Islet of Langerhans (tissue), 1 donor: ENCODE data around the gene NUP205.

ENCODE experiments used
- FAIRE-seq: peaks from one replicate; lab custom pipeline; 2011; peaks lifted over from hg19 to GRCh38; lab: Jason Lieb, UNC

NUP205 gene, protein sequence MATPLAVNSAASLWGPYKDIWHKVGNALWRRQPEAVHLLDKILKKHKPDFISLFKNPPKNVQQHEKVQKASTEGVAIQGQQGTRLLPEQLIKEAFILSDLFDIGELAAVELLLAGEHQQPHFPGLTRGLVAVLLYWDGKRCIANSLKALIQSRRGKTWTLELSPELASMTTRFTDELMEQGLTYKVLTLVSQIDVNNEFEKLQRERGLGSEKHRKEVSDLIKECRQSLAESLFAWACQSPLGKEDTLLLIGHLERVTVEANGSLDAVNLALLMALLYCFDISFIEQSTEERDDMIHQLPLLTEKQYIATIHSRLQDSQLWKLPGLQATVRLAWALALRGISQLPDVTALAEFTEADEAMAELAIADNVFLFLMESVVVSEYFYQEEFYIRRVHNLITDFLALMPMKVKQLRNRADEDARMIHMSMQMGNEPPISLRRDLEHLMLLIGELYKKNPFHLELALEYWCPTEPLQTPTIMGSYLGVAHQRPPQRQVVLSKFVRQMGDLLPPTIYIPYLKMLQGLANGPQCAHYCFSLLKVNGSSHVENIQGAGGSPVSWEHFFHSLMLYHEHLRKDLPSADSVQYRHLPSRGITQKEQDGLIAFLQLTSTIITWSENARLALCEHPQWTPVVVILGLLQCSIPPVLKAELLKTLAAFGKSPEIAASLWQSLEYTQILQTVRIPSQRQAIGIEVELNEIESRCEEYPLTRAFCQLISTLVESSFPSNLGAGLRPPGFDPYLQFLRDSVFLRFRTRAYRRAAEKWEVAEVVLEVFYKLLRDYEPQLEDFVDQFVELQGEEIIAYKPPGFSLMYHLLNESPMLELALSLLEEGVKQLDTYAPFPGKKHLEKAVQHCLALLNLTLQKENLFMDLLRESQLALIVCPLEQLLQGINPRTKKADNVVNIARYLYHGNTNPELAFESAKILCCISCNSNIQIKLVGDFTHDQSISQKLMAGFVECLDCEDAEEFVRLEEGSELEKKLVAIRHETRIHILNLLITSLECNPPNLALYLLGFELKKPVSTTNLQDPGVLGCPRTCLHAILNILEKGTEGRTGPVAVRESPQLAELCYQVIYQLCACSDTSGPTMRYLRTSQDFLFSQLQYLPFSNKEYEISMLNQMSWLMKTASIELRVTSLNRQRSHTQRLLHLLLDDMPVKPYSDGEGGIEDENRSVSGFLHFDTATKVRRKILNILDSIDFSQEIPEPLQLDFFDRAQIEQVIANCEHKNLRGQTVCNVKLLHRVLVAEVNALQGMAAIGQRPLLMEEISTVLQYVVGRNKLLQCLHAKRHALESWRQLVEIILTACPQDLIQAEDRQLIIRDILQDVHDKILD (N-terminal part only)

DNA sequence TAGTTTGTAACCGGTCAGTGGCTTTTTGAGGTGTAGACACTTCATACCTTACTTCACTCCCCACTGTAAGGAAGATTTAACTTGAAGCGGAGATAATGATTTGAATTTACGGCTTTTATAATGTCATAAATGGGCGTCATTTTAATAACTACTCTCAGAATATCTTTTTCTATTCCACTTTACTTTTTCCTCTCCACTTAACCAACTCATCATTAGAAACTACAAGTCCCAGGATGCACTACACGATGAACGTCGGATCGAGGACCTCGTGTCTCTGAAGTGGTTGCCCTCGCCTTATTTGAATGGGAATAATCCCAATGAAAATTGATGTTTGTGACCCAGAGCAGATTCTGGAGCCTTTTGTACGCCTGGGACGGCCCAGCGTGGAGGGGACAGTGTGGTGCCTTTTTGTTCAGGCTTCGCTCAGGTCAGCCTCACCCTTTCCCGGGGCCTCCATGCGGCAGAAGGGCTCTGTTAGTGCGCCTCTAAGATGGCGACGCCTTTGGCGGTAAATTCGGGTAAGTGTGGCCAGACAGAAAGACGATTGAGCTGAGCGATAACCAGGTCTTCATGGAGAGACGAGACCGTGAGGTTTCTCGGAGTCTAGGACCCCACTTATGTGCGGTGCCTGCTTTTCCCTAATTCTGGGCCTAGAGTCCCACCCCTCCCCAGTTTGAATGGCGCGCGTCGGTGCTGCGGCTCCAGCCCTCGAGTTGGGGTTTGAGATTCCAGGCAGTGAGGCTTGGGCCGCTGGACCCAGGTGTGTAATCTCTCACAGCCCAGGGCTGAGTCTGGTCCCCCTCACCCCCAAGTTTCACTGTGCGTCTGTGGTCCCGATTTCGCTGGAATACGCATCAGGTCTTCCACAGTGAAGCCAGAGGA is at the start of gene NUP205:
Gene NUP205 (plus strand): TSS at position 463 of the 882 bp plus-strand sequence. CDS start 28 bp downstream, at position 491.
- FAIRE-seq: peak; percentile 79

DNA sequence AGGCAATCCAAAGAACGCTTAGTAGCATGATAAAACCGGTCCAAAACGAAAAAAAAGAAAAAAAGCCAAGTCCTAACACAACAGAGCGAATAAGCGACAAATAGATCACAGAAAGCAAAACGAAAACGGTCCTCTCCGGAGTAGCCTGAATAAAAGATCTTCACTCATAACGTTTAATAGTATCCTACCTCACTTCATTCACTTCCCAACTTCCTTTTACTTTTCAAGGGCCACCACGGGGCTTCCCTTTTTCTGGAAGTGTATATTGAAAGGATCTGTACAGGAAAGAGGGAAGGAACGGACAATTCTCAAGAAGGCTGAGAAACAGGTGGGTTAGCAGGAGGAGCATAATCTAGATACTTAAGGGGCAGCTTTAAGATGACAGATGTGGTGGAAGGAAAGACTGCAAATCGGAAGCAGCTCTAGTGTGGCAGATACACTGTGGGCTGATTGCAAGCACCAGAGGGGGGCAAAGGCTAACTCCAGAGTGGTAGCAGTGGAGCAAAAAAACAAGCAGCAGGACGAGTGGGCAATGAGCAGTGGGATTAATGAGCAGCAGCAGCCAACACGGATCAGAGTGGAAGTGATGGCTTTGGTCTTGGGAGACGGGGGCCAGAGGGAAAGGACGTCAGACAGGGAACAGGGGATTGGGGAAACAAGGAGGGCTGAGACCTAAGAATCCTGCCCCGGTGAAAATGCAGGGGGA is 48.7 kb upstream of the NUP205 start:
- FAIRE-seq: no peak

DNA sequence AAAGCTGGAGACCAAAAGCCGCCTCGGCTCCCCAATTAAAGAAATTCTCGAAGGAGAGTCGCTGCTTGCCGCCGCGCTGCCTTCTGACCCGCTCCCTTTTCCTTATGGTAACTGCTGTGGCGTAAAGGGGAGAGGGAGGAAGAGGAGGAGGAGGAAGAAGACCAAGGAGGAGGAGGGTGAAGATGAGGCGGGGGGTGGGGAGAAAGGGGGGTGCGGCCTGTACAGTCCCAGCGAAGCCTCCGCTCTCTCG is 48.2 kb upstream of the NUP205 start:
- FAIRE-seq: no peak

DNA sequence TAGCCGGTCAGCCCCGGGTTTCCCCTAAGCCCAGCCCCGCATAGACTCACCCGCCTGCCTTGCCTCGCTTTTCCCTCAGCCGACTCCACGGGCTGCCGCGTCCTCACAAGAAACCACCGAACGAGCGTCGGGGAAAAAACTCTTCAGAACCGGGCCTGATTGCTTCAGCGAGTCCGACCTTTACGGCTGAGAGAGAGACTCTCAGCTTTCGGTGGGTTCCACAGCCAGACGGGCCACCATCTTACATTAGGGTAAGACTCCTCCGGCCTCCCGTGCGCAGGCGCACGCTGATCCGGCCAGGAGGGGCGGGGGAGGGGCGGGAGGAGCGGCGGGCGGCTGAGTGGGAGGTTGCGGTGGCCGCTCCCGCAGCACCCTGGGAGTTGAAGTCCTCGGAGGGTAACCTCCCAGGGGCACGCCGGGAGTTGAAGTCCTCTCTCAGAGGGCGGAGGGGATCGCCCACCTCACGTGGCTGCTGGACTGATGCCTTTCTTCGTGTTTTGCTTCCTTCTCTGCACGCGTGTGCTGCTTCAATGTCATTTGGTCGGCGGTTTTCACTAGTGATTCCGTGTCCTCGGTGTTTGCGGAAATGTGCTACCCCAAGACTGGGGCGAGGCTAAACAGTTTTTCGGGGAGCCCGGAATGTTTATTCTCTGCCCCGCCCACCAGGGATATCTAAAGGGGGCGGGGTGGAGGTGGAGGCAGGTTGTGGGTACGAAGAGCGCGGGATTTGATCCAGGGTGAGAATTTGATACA is 47.7 kb upstream of the NUP205 start, which contains the start of gene CNOT4:
Gene CNOT4 (minus strand): TSS at position 264 of the 753 bp plus-strand sequence. CDS start 71,771 bp downstream, outside the sequence.
- no peak for FAIRE-seq

DNA sequence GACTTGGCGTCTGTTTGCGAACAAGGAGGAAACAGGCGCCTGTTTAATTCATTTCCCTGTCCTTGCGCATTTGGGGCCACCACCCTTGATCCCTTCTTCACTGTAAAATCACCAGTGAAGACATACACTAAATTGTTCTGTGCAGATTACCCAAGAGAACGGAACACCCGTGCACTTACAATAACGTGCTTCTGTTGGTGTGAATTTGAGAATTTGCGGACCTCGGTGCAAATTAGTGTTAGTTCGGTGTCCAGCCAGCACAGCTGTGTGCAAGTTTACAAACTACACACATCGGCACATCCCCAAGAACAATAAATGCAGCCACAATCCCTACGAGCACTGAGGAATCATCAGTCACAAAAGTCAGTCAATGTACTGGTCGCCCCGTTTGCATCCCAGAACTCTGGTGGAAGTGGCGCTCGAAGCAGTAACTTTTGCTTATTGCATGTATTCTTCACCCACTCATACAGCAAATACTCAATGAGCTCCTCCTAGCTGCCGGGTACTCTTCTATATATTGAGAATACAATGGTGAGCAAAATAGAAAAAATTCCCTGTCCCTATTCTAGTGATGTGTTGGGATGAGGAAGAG is 47.0 kb upstream of the NUP205 start:
- FAIRE-seq: no peak

DNA sequence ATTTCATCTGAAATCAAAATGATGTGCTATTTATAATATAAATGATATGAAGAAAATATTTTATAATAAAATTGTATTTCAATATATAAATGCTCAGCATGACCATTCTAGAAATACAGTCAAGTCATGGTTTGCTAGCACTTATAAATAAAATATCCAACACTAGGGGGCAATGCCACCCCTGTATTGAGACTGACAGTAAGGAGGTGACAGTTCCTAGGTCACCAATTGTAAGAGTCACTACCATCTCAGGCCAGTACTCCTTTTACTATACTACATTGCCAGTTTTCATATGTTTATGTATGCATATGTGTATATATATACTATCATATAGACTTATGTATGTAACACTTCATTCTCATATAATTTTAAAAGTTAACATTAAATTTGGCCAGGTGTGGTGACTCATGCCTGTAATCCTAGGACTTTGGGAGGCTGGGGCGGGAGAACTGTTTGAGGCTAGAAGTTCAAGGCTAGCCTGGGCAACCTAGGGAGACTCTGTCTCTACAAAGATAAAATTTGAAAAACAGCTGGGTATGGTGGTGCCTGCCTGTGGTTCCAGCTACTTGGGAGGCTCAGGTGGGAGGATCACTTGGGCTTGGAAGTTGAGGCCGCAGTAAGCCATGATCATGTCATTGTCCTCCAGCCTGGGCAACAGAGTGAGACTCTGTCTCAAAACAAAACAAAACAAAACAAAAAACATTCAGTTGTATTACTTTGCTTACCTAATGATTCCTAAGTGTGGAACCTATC is 45.4 kb upstream of the NUP205 start:
- FAIRE-seq: peak; percentile 79

DNA sequence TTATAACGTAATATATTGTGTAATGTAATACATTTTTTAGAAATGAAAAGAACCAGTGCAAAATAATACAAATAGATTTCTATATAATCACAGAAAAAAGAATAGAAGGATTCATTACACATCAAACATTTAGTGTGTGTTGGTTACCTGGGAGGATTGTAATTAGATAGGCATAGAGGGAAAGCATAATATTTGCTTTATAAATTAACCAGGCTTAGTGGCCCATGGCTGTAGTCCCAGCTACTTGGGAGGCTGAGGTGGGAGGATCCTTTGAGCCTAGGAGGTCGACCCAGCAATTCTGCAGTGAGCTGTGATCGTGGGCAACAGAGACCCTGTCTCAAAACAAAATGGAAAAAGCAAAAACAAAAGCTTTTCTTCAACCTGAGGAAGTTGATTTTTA is 42.9 kb upstream of the NUP205 start:
- no peak for FAIRE-seq

DNA sequence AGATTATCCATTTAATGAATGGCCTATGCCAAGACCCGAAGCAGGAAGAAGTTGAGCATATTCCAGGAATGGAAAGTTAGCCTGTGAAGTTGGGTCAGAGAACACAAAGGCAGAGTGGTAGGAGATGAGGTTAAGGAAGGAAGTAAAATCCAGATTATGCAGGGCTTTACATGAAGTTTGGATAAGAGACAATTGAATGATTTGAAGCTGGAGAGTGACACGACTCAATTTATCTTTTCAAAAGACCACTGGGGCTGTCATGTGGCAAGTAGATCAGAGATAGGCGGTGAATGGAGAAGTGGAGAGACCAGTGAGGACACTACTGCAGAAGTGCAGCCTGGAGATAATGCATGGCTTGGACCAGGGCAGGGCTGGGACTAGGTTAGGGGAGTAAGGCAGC is 40.7 kb upstream of the NUP205 start:
- FAIRE-seq: no peak

DNA sequence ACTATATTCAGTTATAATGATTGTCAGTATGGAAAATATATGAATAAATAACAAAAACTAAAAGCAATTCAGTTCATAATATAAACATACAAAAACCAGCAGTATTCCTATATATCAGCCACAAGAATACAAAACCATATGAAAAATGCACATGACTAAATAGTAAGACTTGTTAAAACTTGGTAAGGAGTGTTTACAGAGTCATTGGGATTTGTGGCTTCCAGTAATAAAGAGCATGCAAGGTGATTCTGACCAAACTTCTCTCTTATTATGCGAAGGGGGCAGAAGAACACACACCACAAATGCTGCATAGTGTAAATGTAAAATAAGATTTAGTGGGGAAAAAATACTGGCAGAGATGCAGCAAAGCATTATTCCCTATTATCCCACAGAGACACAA is 39.0 kb upstream of the NUP205 start:
- no peak for FAIRE-seq

DNA sequence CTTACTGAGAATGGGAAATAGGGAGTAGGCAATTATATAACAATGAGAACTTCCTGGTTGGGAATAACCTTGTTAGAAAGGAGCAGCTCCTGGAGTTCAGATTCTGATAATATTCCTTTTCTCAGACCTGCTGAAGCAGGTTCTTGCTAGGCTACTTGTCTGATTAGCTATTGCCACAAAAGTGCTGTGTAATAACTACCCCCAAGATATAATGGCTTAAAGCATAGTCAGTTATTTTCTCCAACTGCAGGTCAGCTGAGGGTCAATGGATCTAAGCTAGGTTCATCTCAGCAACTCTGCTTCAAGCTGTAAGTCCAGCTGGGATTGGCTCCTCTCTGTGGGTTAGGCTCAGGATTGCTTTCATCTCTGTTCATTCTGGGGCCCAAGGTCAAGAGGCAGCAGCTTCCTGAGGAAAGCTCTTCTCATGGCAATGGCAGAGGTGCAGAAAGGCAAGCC is 38.5 kb upstream of the NUP205 start:
- FAIRE-seq: no peak

DNA sequence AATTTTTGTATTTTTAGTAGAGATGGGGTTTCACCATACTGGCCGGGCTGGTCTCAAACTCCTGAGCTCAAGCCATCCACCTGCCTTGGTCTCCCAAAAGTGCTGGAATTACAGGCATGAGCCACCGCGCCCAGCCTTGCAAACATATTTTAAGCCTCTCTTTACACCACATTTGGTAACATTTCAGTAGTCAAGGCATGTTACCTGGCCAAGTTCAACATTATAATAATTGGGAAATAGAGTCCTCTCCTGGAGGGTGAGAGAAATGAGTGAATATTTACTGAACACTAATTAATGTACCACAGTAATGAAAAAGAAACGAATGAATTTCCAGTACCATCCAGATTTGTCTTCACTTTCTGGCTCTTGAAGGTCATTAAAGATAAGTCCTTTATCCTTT is 37.8 kb upstream of the NUP205 start:
- FAIRE-seq: no peak

DNA sequence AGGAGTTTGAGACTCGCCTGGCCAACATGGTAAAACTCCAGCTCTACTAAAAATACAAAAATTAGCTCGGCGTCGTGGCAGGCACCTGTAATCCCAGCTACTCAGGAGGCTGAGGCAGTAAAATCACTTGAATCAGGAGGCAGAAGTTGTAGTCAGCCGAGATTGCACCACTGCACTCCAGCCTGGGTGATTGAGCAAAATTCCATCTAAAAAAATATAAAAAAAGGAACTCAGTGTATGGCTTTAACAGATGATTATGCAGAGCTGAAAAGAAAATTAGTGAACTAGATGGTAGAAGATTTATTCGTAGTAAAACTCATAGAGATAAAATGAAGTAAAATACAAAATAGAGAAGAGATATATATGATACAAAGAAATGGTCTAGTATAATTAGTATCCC is 35.2 kb upstream of the NUP205 start:
- no peak for FAIRE-seq

DNA sequence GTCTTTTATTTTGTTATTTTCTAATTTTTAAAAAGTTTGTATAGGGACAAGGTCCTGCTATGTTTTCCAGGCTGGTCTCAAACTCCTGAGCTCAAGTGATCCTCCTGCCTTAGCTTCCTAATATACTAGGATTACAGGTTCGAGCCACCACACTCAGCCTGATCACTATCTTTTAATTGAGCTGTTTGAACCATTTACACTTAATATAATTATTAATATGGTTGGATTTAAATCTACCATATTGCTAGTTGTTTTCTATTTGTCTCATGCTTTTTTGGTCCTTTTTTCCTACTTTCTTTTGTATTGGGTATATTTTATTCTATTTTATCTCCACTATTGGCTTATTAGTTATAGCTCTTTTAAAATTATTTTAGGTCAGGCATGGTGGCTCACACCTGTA is 34.6 kb upstream of the NUP205 start:
- no peak for FAIRE-seq

DNA sequence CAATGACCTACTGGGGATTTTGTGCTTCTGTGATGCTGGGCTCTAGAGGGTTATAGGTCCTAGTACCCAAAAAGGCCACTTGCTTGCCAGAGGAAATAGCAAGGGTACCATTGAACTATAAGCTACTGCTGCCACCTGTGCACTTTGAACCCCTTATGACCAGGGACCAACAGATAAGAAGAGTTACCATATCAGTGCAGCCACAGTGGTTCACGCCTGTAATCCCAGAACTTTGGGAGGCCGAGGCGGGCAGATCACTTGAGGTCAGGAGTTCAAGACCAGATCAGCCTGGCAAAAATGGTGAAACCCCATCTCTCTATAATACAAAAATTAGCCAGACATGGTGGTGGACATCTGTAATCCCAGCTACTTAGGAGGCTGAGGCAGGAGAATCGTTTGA is 32.3 kb upstream of the NUP205 start:
- FAIRE-seq: no peak

DNA sequence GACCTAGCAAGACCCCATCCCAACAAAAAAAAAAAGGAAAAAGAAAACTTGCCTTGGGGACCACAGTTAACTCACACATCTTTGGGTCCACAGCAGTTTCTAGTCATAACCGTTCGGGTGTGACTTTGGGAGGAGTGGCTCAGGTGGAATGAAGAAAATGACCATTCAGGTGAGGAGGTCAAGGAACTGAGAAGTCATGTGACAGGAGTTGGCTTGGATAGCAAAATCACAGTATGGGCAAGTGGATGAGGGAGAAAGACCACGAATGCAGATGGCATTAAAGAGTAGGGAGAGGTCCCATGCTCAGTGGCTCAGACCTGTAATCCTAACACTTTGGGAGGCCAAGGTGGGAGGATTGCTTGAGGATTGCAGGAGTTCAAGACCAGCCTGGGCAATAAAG is 30.7 kb upstream of the NUP205 start:
- FAIRE-seq: no peak

DNA sequence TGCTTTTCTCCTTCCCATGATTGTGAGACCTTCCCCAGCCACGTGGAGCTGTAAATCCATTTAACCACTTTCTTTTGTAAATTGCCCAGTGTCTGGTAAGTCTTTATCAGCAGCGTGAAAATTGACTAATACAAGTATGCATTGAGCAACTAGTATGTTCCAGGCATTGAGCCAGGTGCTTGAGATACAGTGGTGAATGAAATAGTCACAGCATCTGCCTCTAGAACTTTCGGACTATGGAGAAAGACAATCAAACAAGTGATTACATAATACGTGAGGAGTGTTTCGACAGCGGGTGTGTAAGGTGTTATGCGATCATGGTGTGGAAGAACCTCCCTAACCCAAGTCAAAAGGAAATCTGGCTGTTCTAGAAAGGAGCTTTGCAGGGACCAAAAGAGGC is 21.6 kb upstream of the NUP205 start:
- no peak for FAIRE-seq

DNA sequence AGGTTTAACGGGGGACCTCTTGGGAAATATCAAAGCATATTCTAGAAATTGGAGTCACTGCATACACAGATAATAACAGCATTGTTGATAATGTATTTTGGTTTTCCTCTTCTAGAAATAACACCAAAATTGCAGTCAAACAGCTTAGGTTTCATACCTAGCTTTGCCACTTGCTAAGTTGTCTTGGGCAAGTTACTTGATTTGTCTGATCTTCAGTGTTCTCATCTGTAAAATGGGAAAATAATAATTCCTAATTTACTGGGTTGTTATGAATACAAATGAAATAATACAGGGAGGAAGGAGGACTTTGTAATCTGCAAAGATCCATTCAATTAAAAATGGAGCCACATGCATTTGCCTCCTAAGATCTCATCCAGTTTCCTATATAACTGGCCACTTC is 20.3 kb upstream of the NUP205 start:
- no peak for FAIRE-seq

DNA sequence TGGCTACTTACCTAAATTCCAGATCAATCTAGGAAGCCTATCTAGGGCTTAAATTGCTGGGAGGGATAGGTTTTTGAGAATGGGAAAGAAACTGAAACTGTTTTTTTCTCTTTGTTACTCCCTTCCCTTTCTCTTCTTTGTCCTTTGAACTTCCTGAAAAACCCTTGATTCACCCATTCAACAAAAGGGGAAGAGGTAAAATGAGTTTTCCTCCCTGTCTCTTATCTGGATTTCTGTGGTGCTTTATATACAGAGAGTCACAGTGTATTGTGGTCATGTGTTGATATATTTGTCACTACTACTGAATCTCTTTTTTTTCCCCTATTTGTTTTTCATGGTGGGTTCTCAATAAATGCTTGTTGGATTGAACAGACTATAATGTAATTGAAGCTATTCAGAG is 19.8 kb upstream of the NUP205 start:
- no peak for FAIRE-seq

DNA sequence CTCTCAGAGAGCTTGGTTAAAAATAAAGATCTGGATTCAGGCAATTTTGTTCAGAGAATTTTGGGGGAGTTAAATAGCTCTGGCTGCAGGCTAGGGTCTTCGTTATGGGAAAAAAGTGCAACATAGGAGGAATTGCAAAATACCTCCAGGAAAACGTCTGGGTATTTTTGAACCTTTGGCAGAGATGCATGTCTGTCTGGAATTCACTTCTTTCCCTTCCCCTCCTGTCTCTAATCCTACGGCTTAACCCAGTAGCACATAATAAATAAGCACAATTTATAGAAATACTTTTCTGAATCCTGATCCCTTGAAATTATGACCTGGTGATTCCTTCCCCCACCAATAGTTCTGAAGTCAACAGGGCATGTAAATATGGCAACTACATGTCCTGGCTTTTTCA is 19.3 kb upstream of the NUP205 start:
- no peak for FAIRE-seq
